ENCODE measurements around the gene LACTB. TPM values are rescaled to one million over a fixed set of nuclear protein-coding genes. Genes with fewer than 3 reads are reported as not detected.

LACTB gene
- total RNA-seq, 1 donor from 2014 or later, result 20.7 TPM

DNA sequence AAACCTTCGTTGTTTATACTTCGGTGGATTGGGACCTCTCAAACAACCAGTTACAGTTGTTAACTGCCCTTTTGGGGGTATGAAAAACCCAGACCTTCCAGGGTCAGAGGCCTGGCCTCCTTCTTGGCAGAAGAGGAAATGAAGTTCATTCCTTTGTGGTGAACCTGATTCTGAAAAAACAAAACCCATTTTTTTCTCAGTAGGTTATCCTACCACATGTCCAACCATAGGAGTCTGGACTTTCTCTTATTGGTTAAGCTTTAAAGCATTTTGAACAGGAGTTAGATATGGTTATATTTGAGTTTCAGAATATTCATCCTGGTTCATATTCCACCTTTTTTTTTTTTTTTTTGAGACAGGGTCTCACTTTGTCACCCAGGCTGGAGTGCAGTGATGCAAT is 7.2 kb upstream of the LACTB start:
- no peaks in the 10 kb centered on the region for H3K27me3 Mint-ChIP-seq (ENCODE audit: low read depth)
- peaks cover 2% of the 10 kb centered on the region for H3K36me3 Mint-ChIP-seq (ENCODE audit: low read depth)
- no peak overlapping the region for H3K4me3 Mint-ChIP-seq (ENCODE audit: unreplicated experiment)
- TF ChIP-seq, protein P1, sequence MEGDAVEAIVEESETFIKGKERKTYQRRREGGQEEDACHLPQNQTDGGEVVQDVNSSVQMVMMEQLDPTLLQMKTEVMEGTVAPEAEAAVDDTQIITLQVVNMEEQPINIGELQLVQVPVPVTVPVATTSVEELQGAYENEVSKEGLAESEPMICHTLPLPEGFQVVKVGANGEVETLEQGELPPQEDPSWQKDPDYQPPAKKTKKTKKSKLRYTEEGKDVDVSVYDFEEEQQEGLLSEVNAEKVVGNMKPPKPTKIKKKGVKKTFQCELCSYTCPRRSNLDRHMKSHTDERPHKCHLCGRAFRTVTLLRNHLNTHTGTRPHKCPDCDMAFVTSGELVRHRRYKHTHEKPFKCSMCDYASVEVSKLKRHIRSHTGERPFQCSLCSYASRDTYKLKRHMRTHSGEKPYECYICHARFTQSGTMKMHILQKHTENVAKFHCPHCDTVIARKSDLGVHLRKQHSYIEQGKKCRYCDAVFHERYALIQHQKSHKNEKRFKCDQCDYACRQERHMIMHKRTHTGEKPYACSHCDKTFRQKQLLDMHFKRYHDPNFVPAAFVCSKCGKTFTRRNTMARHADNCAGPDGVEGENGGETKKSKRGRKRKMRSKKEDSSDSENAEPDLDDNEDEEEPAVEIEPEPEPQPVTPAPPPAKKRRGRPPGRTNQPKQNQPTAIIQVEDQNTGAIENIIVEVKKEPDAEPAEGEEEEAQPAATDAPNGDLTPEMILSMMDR (IDR thresholded peaks at IDR 0.05), result no peak
- H3K4me1 Mint-ChIP-seq (ENCODE audit: low read depth), result peaks cover 9% of the 10 kb centered on the region
- H3K9me3 Mint-ChIP-seq (ENCODE audit: low read depth), result peaks cover 3% of the 10 kb centered on the region
- DNase-seq (ENCODE audit: low spot score), result no peak
- H3K27ac Mint-ChIP-seq (ENCODE audit: unreplicated experiment), result no peak overlapping the region

GRCh38 chr15:63118854-63119253 is 2.8 kb upstream of the LACTB start:
- peaks cover 17% of the 10 kb centered on the region for H3K4me1 Mint-ChIP-seq (ENCODE audit: low read depth)
- TF ChIP-seq, protein P1 (IDR thresholded peaks at IDR 0.05), result no peak
- no peak for DNase-seq (ENCODE audit: low spot score)
- peaks cover 6% of the 10 kb centered on the region for H3K36me3 Mint-ChIP-seq (ENCODE audit: low read depth)
- H3K27ac Mint-ChIP-seq (ENCODE audit: unreplicated experiment), result no peak overlapping the region
- peaks cover 10% of the 10 kb centered on the region for H3K9me3 Mint-ChIP-seq (ENCODE audit: low read depth)
- no peaks in the 10 kb centered on the region for H3K27me3 Mint-ChIP-seq (ENCODE audit: low read depth)
- no peak overlapping the region for H3K4me3 Mint-ChIP-seq (ENCODE audit: unreplicated experiment)

DNA sequence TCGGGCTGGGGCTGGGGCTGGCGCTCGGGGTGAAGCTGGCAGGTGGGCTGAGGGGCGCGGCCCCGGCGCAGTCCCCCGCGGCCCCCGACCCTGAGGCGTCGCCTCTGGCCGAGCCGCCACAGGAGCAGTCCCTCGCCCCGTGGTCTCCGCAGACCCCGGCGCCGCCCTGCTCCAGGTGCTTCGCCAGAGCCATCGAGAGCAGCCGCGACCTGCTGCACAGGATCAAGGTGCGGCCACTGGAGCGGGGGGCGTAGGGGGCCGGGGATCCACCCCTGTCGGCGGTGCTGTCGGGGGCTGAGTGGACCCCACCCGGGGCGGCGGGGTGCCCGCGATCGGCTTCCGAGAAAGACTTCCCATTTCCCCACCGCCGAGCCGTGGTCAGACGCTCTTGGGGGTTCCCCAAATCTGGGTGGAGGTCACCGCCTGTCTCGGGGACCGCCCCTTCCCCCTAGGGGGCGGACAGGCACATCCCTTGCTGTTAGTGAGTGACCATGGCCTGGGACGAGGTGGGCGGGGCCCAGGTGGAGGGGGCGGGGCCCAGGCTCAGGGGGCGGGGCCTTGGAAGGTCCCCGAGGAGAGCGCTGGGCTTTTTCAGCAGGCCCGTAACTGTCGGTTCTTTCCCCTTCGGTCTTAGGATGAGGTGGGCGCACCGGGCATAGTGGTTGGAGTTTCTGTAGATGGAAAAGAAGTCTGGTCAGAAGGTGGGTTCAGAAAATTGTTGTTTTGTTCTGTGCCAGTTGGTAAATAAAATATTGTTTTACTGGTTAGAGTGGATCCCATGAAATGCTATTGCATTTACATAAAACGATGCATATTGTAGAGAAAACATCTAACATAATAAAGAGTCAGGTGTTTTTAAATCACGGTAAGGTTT is 578 bp downstream of the LACTB start:
- Mint-ChIP-seq H3K36me3 (ENCODE audit: low read depth) (peaks cover 12% of the 10 kb centered on the region), H3K9me3 (ENCODE audit: low read depth) (peaks cover 10% of the 10 kb centered on the region), H3K4me1 (ENCODE audit: low read depth) (peaks cover 19% of the 10 kb centered on the region), H3K27ac (ENCODE audit: unreplicated experiment) (peak overlapping the region; percentile 90), H3K4me3 (ENCODE audit: unreplicated experiment) (peak overlapping the region; percentile 77), H3K27me3 (ENCODE audit: low read depth) (no peaks in the 10 kb centered on the region)
- TF ChIP-seq, protein P1 (IDR thresholded peaks at IDR 0.05), result peak; percentile 69
- DNase-seq (ENCODE audit: low spot score), result no peak

DNA sequence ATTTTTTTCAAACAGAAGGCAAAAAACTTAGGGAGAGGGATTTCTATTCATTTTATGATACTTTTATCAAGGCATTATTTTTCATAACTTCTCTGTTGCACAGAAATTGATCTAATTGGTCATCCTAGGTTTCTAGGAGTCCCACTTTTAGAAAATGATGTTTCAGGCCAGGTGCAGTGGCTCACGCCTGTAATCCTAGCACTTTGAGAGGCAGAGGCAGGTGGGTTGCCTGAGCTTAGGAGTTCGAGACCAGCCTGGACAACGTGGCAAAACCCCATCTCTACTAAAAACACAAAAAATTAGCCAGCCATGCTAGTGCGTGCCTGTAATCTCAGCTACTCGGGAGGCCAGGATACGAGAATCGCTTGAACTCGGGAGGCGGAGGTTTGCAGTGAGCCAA is 2.8 kb downstream of the LACTB start:
- peaks cover 19% of the 10 kb centered on the region for H3K4me1 Mint-ChIP-seq (ENCODE audit: low read depth)
- no peaks in the 10 kb centered on the region for H3K27me3 Mint-ChIP-seq (ENCODE audit: low read depth)
- TF ChIP-seq, protein P1 (IDR thresholded peaks at IDR 0.05), result no peak
- H3K4me3 Mint-ChIP-seq (ENCODE audit: unreplicated experiment), result no peak overlapping the region
- H3K36me3 Mint-ChIP-seq (ENCODE audit: low read depth), result peaks cover 14% of the 10 kb centered on the region
- DNase-seq (ENCODE audit: low spot score), result no peak
- peaks cover 7% of the 10 kb centered on the region for H3K9me3 Mint-ChIP-seq (ENCODE audit: low read depth)
- no peak overlapping the region for H3K27ac Mint-ChIP-seq (ENCODE audit: unreplicated experiment)

GRCh38 chr15:63126726-63127125 is 5.1 kb downstream of the LACTB start:
- H3K36me3 Mint-ChIP-seq (ENCODE audit: low read depth), result peaks cover 12% of the 10 kb centered on the region
- DNase-seq (ENCODE audit: low spot score), result no peak
- TF ChIP-seq, protein P1 (IDR thresholded peaks at IDR 0.05), result no peak
- no peaks in the 10 kb centered on the region for H3K27me3 Mint-ChIP-seq (ENCODE audit: low read depth)
- no peak overlapping the region for H3K27ac Mint-ChIP-seq (ENCODE audit: unreplicated experiment)
- H3K4me1 Mint-ChIP-seq (ENCODE audit: low read depth), result peaks cover 12% of the 10 kb centered on the region
- no peaks in the 10 kb centered on the region for H3K9me3 Mint-ChIP-seq (ENCODE audit: low read depth)
- H3K4me3 Mint-ChIP-seq (ENCODE audit: unreplicated experiment), result no peak overlapping the region

Measured in chondrocyte (in vitro differentiated cells).